Mesendoderm (in vitro differentiated cells): ENCODE data around the gene KLK8.

Source experiments
- DNase-seq: peaks from one replicate; pipeline ENCODE4 v3.0.0; 2013
- H2AK5ac ChIP-seq: 2 replicates; pipeline ENCODE4 v1.6.1; 2013; ENCODE audit warnings: low read length, inconsistent platforms
- H2BK120ac ChIP-seq: 2 replicates; pipeline ENCODE4 v1.6.1; 2013; ENCODE audit warnings: low read depth, mild to moderate bottlenecking, low read length, moderate library complexity, mixed read lengths
- H2BK15ac ChIP-seq: replicated peaks from 2 replicates; pipeline ENCODE4 v1.6.1; 2013; ENCODE audit warnings: low read depth, mild to moderate bottlenecking, moderate library complexity
- H2BK5ac ChIP-seq: 2 replicates; pipeline ENCODE4 v1.6.1; 2013; ENCODE audit warnings: low read length, inconsistent platforms
- H3K18ac ChIP-seq: 2 replicates; pipeline ENCODE4 v1.6.1; 2013; ENCODE audit warnings: mild to moderate bottlenecking, low read length, mixed read lengths
- H3K23ac ChIP-seq: one replicate; pipeline ENCODE4 v1.6.1; 2013; ENCODE audit warnings: low read length
- H3K27ac ChIP-seq: 2 replicates; pipeline ENCODE4 v1.5.1; 2013; ENCODE audit warnings: low read depth, mild to moderate bottlenecking, inconsistent platforms, low read length, moderate library complexity
- H3K27me3 ChIP-seq: 2 replicates; pipeline ENCODE4 v1.6.1; 2013; ENCODE audit warnings: low read length, control low read depth, mild to moderate bottlenecking, inconsistent platforms; ENCODE audit not compliant: insufficient read depth, poor library complexity
- H3K36me3 ChIP-seq: 2 replicates; pipeline ENCODE4 v1.6.1; 2013; ENCODE audit warnings: low read length, inconsistent platforms; ENCODE audit not compliant: control insufficient read depth, insufficient read depth
- H3K4ac ChIP-seq: one replicate; pipeline ENCODE4 v1.6.1; 2013; ENCODE audit warnings: low read depth, mild to moderate bottlenecking, low read length, moderate library complexity
- H3K4me1 ChIP-seq: 2 replicates; pipeline ENCODE4 v1.6.1; 2013; ENCODE audit warnings: low read depth, low read length, inconsistent platforms; ENCODE audit not compliant: control insufficient read depth
- H3K4me2 ChIP-seq: 2 replicates; pipeline ENCODE4 v1.6.1; 2013; ENCODE audit warnings: low read length
- H3K4me3 ChIP-seq: 2 replicates; pipeline ENCODE4 v1.5.1; 2013; ENCODE audit warnings: mild to moderate bottlenecking, low read length
- H3K56ac ChIP-seq: one replicate; pipeline ENCODE4 v1.6.1; 2013; ENCODE audit warnings: low read length
- H3K79me1 ChIP-seq: 2 replicates; pipeline ENCODE4 v1.6.1; 2013; ENCODE audit warnings: low read length, inconsistent platforms
- H3K79me2 ChIP-seq: 2 replicates; pipeline ENCODE4 v1.6.1; 2013; ENCODE audit warnings: mild to moderate bottlenecking, low read length; ENCODE audit not compliant: control insufficient read depth, insufficient read depth
- H3K9ac ChIP-seq: 2 replicates; pipeline ENCODE4 v1.6.1; 2013; ENCODE audit warnings: low read length, inconsistent platforms
- H4K5ac ChIP-seq: one replicate; pipeline ENCODE4 v1.6.1; 2013; ENCODE audit warnings: low read length
- H4K8ac ChIP-seq: one replicate; pipeline ENCODE4 v1.6.1; 2013; ENCODE audit warnings: low read depth, mild to moderate bottlenecking, control low read depth, low read length, moderate library complexity
- WGBS: extraction: QIAGEN DNeasy Blood & Tissue Kit; methylation state at CpG from one replicate; pipeline ENCODE4 v1.1.7; 2013; ENCODE audit warnings: low lambda C conversion rate, missing lambda C conversion rate; ENCODE audit not compliant: insufficient coverage; ENCODE audit errors: extremely low coverage; 5-methylcytosine and 5-hydroxymethylcytosine counted together

KLK8 gene

GRCh38 chr19:51000981-51001380 is 423 bp downstream of the KLK8 start:
- Histone ChIP-seq H3K23ac (no peak overlapping the region), H3K56ac (peak overlapping the region; percentile 22), H3K18ac (no peak overlapping the region), H3K4ac (no peak overlapping the region), H3K79me1 (no peaks in the 10 kb centered on the region), H2AK5ac (no peak overlapping the region), H3K9ac (peak overlapping the region; percentile 3), H4K8ac (no peak overlapping the region), H3K79me2 (no peaks in the 10 kb centered on the region), H2BK5ac (no peak overlapping the region), H3K27ac (no peak overlapping the region), H3K4me3 (no peak overlapping the region), H2BK120ac (no peak overlapping the region), H2BK15ac (no peak overlapping the region), H3K4me2 (no peak overlapping the region), H3K36me3 (no peaks in the 10 kb centered on the region), H3K27me3 (no peaks in the 10 kb centered on the region), H3K4me1 (no peaks in the 10 kb centered on the region), H4K5ac (no peak overlapping the region)
- no CpG with 5 or more reads among the region's 16 CpGs for WGBS
- peak; percentile 76 for DNase-seq

- no peak overlapping the region for H3K9ac ChIP-seq
- no peaks in the 10 kb centered on the region for H3K79me1 ChIP-seq
- no peak overlapping the region for H3K56ac ChIP-seq
- no peak overlapping the region for H2BK5ac ChIP-seq
- no peak overlapping the region for H3K4me3 ChIP-seq
- no peak overlapping the region for H3K4me2 ChIP-seq
- no peak overlapping the region for H2AK5ac ChIP-seq
- no peak overlapping the region for H3K18ac ChIP-seq
- H3K27ac ChIP-seq, result no peak overlapping the region
- H2BK15ac ChIP-seq, result no peak overlapping the region
- DNase-seq, result no peak
- no peaks in the 10 kb centered on the region for H3K36me3 ChIP-seq
- no peak overlapping the region for H4K8ac ChIP-seq
- H3K27me3 ChIP-seq, result no peaks in the 10 kb centered on the region
- H3K79me2 ChIP-seq, result no peaks in the 10 kb centered on the region
- H3K23ac ChIP-seq, result no peak overlapping the region
- no peak overlapping the region for H4K5ac ChIP-seq
- no peaks in the 10 kb centered on the region for H3K4me1 ChIP-seq
- WGBS, result no CpG with 5 or more reads among the region's 10 CpGs
- no peak overlapping the region for H3K4ac ChIP-seq
- no peak overlapping the region for H2BK120ac ChIP-seq
Observed at GRCh38 chr19:51000426-51000825, 978 bp downstream of the KLK8 start.

- Histone ChIP-seq H3K36me3 (no peaks in the 10 kb centered on the region), H4K8ac (no peak overlapping the region), H2BK120ac (no peak overlapping the region), H3K4me1 (no peaks in the 10 kb centered on the region), H3K79me1 (no peaks in the 10 kb centered on the region), H3K18ac (no peak overlapping the region), H3K27ac (no peak overlapping the region), H3K56ac (no peak overlapping the region), H3K4ac (no peak overlapping the region), H3K79me2 (no peaks in the 10 kb centered on the region), H3K4me2 (no peak overlapping the region), H4K5ac (no peak overlapping the region), H2AK5ac (no peak overlapping the region), H2BK5ac (no peak overlapping the region), H3K9ac (no peak overlapping the region), H2BK15ac (no peak overlapping the region), H3K4me3 (no peak overlapping the region), H3K27me3 (no peaks in the 10 kb centered on the region), H3K23ac (no peak overlapping the region)
- DNase-seq, result no peak
- WGBS, result no CpG with 5 or more reads among the region's 4 CpGs
Observed at GRCh38 chr19:50998686-50999085, 2.7 kb downstream of the KLK8 start.

DNA sequence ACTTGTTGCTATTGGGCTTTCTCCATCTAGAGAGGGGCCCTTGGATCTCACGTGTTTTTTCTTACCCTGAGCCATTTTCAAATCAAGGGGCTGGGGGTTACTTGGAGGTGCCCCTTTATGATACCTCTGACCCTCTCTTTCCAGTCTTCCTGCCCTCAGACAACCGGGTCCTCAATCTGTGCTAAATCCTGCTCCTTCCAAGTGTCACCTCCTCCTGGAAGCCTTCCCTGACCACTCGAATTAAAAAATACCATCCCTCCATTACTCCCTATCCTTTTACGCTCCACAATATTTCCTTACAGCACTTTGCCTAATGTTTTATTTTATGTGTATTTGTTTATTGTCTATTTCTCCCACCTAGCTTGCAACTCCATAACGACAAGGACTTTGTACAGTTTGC is 3.3 kb downstream of the KLK8 start:
- 100% methylated on average over 2 of the region's 5 CpGs for WGBS
- Histone ChIP-seq H3K27ac (no peak overlapping the region), H3K23ac (no peak overlapping the region), H3K36me3 (no peaks in the 10 kb centered on the region), H4K8ac (no peak overlapping the region), H3K56ac (no peak overlapping the region), H3K4me1 (no peaks in the 10 kb centered on the region), H3K9ac (no peak overlapping the region), H2AK5ac (no peak overlapping the region), H3K4me2 (no peak overlapping the region), H3K4me3 (no peak overlapping the region), H2BK120ac (no peak overlapping the region), H2BK15ac (no peak overlapping the region), H3K4ac (no peak overlapping the region), H4K5ac (no peak overlapping the region), H3K27me3 (no peaks in the 10 kb centered on the region), H3K79me1 (no peaks in the 10 kb centered on the region), H3K79me2 (no peaks in the 10 kb centered on the region), H3K18ac (no peak overlapping the region), H2BK5ac (no peak overlapping the region)
- no peak for DNase-seq

DNA sequence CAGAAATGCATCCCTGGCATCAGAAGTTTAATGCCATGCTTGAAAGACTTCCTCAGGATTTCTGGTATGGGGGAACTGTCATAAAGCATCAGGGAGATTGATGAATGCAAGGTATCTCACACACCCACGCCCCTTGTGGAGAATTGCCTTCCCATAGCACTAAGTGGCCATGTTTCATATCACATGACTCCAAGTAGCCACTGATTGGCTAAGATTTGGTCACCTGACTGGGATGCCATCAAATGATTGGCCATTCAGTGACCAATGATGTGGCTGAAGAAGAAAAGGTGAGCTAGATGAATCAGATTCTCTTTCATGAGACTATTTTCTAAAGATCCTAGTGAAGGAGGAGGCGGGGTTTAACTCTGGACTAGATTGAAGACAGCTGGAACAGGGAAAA is 7.3 kb downstream of the KLK8 start:
- H3K27me3 ChIP-seq, result no peaks in the 10 kb centered on the region
- no peak overlapping the region for H3K27ac ChIP-seq
- H2AK5ac ChIP-seq, result no peak overlapping the region
- WGBS, result no CpG with 5 or more reads among the region's 2 CpGs
- H3K79me1 ChIP-seq, result no peaks in the 10 kb centered on the region
- no peak overlapping the region for H3K56ac ChIP-seq
- H3K36me3 ChIP-seq, result no peaks in the 10 kb centered on the region
- DNase-seq, result peak; percentile 45
- no peak overlapping the region for H3K9ac ChIP-seq
- no peak overlapping the region for H3K4me2 ChIP-seq
- H3K23ac ChIP-seq, result no peak overlapping the region
- H3K4me1 ChIP-seq, result no peaks in the 10 kb centered on the region
- H3K79me2 ChIP-seq, result no peaks in the 10 kb centered on the region
- no peak overlapping the region for H3K4ac ChIP-seq
- no peak overlapping the region for H4K8ac ChIP-seq
- H3K18ac ChIP-seq, result no peak overlapping the region
- H4K5ac ChIP-seq, result no peak overlapping the region
- H2BK5ac ChIP-seq, result no peak overlapping the region
- no peak overlapping the region for H3K4me3 ChIP-seq
- H2BK120ac ChIP-seq, result no peak overlapping the region
- H2BK15ac ChIP-seq, result no peak overlapping the region

GRCh38 chr19:50992666-50993035 is 8.8 kb downstream of the KLK8 start:
- H2AK5ac ChIP-seq, result no peak overlapping the region
- DNase-seq, result no peak
- 100% methylated on average over 1 of the region's 2 CpGs for WGBS
- no peak overlapping the region for H4K5ac ChIP-seq
- H3K4ac ChIP-seq, result no peak overlapping the region
- H3K27me3 ChIP-seq, result no peaks in the 10 kb centered on the region
- no peaks in the 10 kb centered on the region for H3K4me1 ChIP-seq
- H3K79me2 ChIP-seq, result no peaks in the 10 kb centered on the region
- no peak overlapping the region for H3K4me2 ChIP-seq
- no peaks in the 10 kb centered on the region for H3K79me1 ChIP-seq
- H3K4me3 ChIP-seq, result no peak overlapping the region
- no peak overlapping the region for H2BK120ac ChIP-seq
- no peak overlapping the region for H3K56ac ChIP-seq
- no peak overlapping the region for H3K9ac ChIP-seq
- H3K27ac ChIP-seq, result no peak overlapping the region
- H3K23ac ChIP-seq, result no peak overlapping the region
- H3K18ac ChIP-seq, result no peak overlapping the region
- no peak overlapping the region for H4K8ac ChIP-seq
- no peak overlapping the region for H2BK15ac ChIP-seq
- H3K36me3 ChIP-seq, result no peaks in the 10 kb centered on the region
- H2BK5ac ChIP-seq, result no peak overlapping the region
